Measurements from ENCODE around the gene FAM163B.

FAM163B gene

DNA sequence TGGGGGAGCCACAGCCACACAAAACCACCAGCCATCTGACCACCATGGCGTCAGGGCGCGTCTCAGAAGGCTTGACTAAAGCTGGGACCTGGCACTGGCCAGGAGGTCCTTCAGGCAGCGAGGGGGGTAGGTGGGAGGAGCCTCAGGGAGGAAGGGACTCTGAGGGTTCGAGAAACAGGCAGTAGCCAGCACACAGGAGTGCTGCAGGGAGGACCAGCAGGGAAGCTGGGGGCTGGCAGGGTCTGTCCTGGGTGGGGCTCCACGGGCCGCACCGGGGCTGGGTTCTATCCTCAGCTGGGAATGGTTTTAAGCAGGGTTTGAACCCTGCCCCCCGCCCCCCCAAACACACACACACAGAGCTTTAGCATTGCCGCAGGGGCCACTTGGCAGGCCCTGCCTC, 7.4 kb downstream of the FAM163B start:
- Mint-ChIP-seq H3K4me3 (no peak overlapping the region), H3K4me1 (peaks cover 21% of the 10 kb centered on the region), H3K27ac (no peak overlapping the region), H3K9me3 (peaks cover 15% of the 10 kb centered on the region in 2 donors), H3K27me3 (peaks cover 14% of the 10 kb centered on the region)
- ATAC-seq: no peak
- DNase-seq: no peak

GRCh38 chr9:133600739-133601138, 8.4 kb downstream of the FAM163B start:
- Mint-ChIP-seq H3K4me1 (peaks cover 18% of the 10 kb centered on the region), H3K9me3 (peaks cover 16 to 25% of the 10 kb centered on the region in 2 donors), H3K27ac (no peak overlapping the region), H3K27me3 (peaks cover 4% of the 10 kb centered on the region), H3K4me3 (no peak overlapping the region)
- DNase-seq: no peak
- no peak for ATAC-seq

DNA sequence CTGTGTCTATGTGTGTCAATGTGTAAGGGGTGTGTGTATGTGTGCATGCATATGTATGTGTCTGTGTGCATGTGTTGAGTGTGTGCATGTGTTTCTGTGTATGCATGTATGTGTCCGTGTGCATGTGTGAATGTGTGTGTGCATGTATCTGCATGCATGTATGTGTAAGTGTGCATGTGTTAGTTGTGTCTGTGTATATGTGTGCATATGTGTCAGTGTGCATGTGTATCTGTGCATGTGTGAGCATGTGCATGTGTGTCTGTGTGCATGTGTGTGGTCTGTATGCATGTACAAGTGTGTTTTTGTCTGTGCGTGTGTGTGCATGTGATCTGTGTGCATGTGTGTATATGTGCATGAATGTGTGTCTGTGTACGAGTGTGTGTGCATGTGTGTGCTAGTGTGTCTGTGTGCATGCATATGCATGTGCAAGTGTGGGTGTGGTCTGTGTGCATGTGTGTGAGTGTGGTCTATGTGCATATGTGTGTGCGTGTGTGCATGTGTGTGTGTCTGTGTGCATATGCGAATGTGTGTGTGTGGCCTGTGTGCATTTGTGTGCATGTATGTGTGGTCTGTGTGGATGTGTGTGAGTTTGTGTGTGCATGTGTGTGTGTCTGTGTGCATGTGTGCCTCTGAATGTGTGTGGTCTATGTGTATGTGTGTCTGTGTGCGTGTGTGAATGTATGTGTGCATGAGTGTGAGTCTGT, 9.6 kb downstream of the FAM163B start:
- DNase-seq: no peak
- no peak for ATAC-seq
- H3K27ac Mint-ChIP-seq: no peak overlapping the region
- peaks cover 16 to 27% of the 10 kb centered on the region in 2 donors for H3K9me3 Mint-ChIP-seq
- no peak overlapping the region for H3K4me3 Mint-ChIP-seq
- H3K4me1 Mint-ChIP-seq: peaks cover 10% of the 10 kb centered on the region
- no peaks in the 10 kb centered on the region for H3K27me3 Mint-ChIP-seq

DNA sequence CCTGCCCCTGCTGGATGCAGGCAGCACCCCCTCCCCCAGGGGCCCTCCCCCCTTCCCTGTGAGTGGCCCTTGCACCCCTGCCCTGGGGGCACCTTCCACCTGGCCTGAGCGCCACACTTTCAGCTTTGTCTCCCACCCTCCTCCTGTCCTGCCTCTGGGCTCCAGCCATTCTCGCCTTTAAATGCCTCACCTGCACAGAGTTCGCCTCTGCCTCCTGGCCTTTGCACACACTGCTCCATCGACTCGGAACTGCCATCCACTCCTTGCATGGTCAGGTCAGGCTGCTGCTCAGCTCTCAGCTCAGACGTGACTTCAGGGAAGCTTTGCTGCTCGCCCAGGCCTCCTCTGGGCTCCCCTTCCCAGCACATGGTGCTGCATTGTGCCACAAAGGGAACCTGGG, 10.2 kb downstream of the FAM163B start:
- peaks cover 4% of the 10 kb centered on the region for H3K4me1 Mint-ChIP-seq
- no peak for DNase-seq
- peaks cover 16 to 27% of the 10 kb centered on the region in 2 donors for H3K9me3 Mint-ChIP-seq
- H3K4me3 Mint-ChIP-seq: no peak overlapping the region
- no peaks in the 10 kb centered on the region for H3K27me3 Mint-ChIP-seq
- ATAC-seq: no peak
- no peak overlapping the region for H3K27ac Mint-ChIP-seq

DNA sequence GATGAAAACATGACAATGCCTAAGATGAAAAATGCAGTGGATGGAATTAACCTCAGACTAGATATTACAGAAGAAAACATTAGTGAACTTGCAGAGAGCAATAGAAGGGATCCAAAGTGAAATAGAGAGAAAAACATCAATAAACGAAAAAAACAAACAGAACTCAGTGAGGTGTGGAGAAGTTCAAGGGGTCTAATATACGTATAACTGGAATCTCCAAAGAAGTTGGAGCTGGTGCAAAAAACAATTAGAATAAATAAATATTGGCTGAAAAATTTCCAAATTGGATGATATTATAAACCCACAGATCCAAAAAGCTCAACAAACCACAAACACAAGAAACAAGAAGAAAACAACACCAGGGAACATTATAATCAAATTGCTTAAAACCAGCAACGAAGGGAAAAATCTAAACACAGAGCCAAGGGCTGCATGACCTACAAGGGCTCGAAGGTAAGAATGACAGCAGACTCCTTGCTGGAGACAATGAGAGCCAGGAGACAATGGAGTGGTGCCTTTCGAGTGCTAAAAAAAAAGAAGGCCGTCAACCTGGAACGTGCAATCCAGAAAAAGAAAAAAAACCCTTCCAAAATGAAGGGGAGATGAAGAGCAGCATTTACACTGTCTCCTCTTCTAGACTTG, 11.8 kb downstream of the FAM163B start:
- DNase-seq: no peak
- no peak for ATAC-seq
- no peak overlapping the region for H3K27ac Mint-ChIP-seq
- H3K9me3 Mint-ChIP-seq: peaks cover 16 to 27% of the 10 kb centered on the region in 2 donors
- H3K27me3 Mint-ChIP-seq: no peaks in the 10 kb centered on the region
- no peaks in the 10 kb centered on the region for H3K4me1 Mint-ChIP-seq
- H3K4me3 Mint-ChIP-seq: no peak overlapping the region

GRCh38 chr9:133595910-133596309, 13.3 kb downstream of the FAM163B start:
- DNase-seq (no peak), ATAC-seq (no peak)
- no peaks in the 10 kb centered on the region for H3K4me1 Mint-ChIP-seq
- H3K27me3 Mint-ChIP-seq: peaks cover 6% of the 10 kb centered on the region
- H3K4me3 Mint-ChIP-seq: no peak overlapping the region
- peaks cover 16 to 27% of the 10 kb centered on the region in 2 donors for H3K9me3 Mint-ChIP-seq
- no peak overlapping the region for H3K27ac Mint-ChIP-seq

GRCh38 chr9:133594310-133594709, 14.9 kb downstream of the FAM163B start:
- Mint-ChIP-seq H3K27ac (no peak overlapping the region), H3K27me3 (peaks cover 6% of the 10 kb centered on the region), H3K9me3 (peaks cover 16 to 27% of the 10 kb centered on the region in 2 donors), H3K4me1 (no peaks in the 10 kb centered on the region), H3K4me3 (no peak overlapping the region)
- ATAC-seq (no peak), DNase-seq (no peak)

DNA sequence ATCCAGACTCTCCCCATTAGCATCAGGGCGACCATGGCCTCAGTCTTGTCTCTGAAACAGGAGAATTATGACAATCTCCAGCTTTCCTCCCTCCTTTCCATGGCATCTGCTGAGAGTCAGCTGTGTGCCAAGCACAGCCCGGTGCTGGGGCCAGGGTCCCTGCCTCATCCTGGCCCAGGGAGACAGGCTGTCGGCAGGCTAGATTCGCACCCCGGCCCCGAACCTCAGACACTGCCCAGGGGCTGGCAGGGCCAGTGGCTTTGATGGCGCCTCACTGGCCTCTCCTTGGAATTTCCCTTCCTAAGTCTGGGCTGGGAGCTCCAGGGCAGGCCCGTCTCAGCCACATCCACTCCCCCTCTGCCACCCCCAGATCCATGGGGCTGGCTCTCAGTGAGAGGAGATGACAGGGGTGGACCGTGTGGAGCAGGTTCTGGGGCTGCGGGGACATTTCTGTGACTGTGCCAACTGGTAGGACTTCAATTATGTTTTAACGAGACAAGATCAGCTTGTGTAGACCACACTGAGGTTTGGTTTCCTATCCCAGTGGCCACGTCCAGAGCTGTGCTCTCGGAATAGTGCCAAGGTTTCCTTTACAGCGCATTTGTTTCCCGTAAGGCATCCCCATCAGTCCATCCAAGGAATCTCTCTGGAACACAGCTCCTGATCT, 15.5 kb downstream of the FAM163B start:
- DNase-seq: no peak
- Mint-ChIP-seq H3K9me3 (peaks cover 16 to 28% of the 10 kb centered on the region in 2 donors), H3K27me3 (peaks cover 6% of the 10 kb centered on the region), H3K27ac (peak overlapping the region in 1 of 2 donors; percentile 72), H3K4me1 (no peaks in the 10 kb centered on the region), H3K4me3 (no peak overlapping the region)
- ATAC-seq: no peak

DNA sequence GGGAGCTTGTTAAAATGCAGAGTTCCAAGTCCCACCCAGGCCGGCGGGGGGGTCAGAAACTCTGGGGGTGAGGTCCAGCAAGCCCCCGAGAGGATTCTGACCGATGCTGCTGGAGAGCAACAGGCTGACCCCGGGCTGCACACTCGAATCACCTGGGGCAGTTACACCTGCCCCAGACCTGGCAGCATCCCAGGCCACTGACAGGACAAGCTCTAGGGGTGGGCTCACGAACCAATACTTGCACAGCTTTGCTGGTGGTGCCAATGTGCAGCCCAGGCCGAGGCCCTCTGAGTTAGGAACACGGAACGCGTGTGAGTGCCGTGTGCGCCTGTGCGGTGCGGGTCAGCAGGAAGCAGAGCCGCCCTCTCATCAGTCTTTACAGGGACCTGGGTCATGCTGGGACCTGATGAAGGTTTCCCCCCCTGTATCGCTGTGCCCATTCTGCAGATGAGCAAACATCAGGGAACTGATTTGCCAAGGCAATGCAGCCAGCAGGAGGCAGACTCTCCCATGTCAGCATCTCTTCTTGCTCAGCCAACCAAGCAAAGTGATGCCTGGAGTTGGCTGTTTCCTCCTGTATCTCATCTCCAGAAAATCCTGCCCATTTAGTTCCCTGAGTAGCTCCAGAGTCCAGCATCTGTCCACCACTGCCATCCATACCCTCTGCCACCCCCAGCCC, 16.3 kb downstream of the FAM163B start:
- DNase-seq (no peak), ATAC-seq (no peak)
- peaks cover 6% of the 10 kb centered on the region for H3K27me3 Mint-ChIP-seq
- H3K27ac Mint-ChIP-seq: no peak overlapping the region
- H3K9me3 Mint-ChIP-seq: peaks cover 18 to 31% of the 10 kb centered on the region in 2 donors
- H3K4me1 Mint-ChIP-seq: no peaks in the 10 kb centered on the region
- no peak overlapping the region for H3K4me3 Mint-ChIP-seq

GRCh38 chr9:133591985-133592384, 17.2 kb downstream of the FAM163B start:
- DNase-seq (no peak), ATAC-seq (no peak)
- Mint-ChIP-seq H3K4me3 (no peak overlapping the region), H3K27ac (no peak overlapping the region), H3K27me3 (peaks cover 8% of the 10 kb centered on the region), H3K4me1 (no peaks in the 10 kb centered on the region), H3K9me3 (peaks cover 9 to 23% of the 10 kb centered on the region in 2 donors)

GRCh38 chr9:133591116-133591910, 17.9 kb downstream of the FAM163B start:
- Mint-ChIP-seq H3K27ac (no peak overlapping the region), H3K9me3 (peaks cover 5 to 16% of the 10 kb centered on the region in 2 donors)
- peak; percentile 9 for ATAC-seq

GRCh38 chr9:133590231-133590855, 18.8 kb downstream of the FAM163B start:
- peaks cover 9% of the 10 kb centered on the region for H3K4me1 Mint-ChIP-seq
- H3K4me3 Mint-ChIP-seq: no peak overlapping the region
- peaks cover 5 to 8% of the 10 kb centered on the region in 2 donors for H3K9me3 Mint-ChIP-seq
- ATAC-seq (no peak), DNase-seq (no peak)
- H3K27ac Mint-ChIP-seq: no peak overlapping the region
- H3K27me3 Mint-ChIP-seq: peaks cover 24% of the 10 kb centered on the region

More at GRCh38 chr9:133591116-133591910, 17.9 kb downstream of the FAM163B start:
- H3K4me1 Mint-ChIP-seq: no peaks in the 10 kb centered on the region
- peaks cover 15% of the 10 kb centered on the region for H3K27me3 Mint-ChIP-seq
- no peak for DNase-seq
- H3K4me3 Mint-ChIP-seq: no peak overlapping the region

DNA sequence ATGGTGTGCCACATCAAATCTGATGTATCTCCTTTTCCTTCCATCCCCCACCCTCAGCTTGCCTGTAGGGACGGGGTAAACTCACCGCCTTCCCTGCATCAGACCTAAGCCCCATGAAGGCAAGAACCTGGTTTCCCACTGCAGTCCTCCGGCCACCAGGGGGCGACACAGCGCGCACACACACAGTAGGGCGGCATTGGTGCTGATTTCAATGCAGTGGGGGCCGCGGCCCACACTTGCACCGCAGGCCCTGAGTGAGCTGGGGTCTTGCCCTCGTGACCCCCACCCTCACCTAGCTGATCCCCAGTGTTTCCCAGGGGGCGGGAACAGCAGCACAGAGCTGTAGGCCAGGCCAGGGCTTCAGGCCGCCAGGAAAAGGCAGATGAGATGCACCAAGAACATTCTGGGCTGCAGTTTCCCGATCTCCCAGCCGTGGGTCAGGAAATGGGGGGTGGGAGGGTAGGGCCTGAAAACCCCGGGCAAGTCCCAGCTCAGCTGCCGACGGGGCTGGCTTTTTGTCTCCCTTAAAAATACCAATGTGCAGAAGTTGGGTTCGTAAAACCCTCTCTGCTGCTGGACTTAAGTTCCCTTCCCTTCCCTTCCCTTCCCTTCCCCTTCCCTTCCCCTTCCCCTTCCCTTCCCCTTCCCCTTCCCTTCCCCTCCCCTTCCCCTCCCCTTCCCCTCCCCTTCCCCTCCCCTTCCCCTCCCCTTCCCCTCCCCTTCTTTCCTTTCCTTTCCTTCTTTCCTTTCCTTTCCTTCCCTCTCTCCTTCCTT, 19.5 kb downstream of the FAM163B start:
- Mint-ChIP-seq H3K9me3 (peaks cover 5 to 8% of the 10 kb centered on the region in 2 donors), H3K4me3 (no peak overlapping the region), H3K4me1 (peaks cover 16% of the 10 kb centered on the region), H3K27me3 (peaks cover 31% of the 10 kb centered on the region), H3K27ac (no peak overlapping the region)
- DNase-seq (peak; percentile 27 to 32), ATAC-seq (peak; percentile 48)

- peaks cover 23% of the 10 kb centered on the region for H3K4me1 Mint-ChIP-seq
- H3K27ac Mint-ChIP-seq: no peak overlapping the region
- peaks cover 5 to 8% of the 10 kb centered on the region in 2 donors for H3K9me3 Mint-ChIP-seq
- peaks cover 53% of the 10 kb centered on the region for H3K27me3 Mint-ChIP-seq
- H3K4me3 Mint-ChIP-seq: no peak overlapping the region
- DNase-seq (no peak), ATAC-seq (no peak)
Measured at GRCh38 chr9:133587466-133587865, 21.7 kb downstream of the FAM163B start.
